ENCODE results near the gene RFX2.

GRCh38 chr19:5969476-5969875, 140.8 kb downstream of the RFX2 start:
- TF ChIP-seq CTCF (IDR thresholded peaks at IDR 0.05) (no peak), NR3C1 (IDR thresholded peaks at IDR 0.05) (no peak)
